Neutrophil (primary cell): ENCODE data around the gene TRPM2.

ENCODE experiments used
- H3K27ac ChIP-seq: fragments of 200-600 bp; sonication (generic); 2 replicates; pipeline ENCODE4 v1.5.1; 2016; ENCODE audit warnings: mild to moderate bottlenecking, moderate library complexity
- H3K27me3 ChIP-seq: fragments of 200-600 bp; sonication (generic); 2 replicates; pipeline ENCODE4 v1.6.0; 2016; ENCODE audit warnings: mild to moderate bottlenecking
- H3K36me3 ChIP-seq: fragments of 200-600 bp; sonication (generic); 2 replicates; pipeline ENCODE4 v1.5.1; 2017
- H3K4me1 ChIP-seq, 2 experiments: fragments of 200-600 bp in 1 of 2; sonication (generic) in 1 of 2; 1 replicate in 1 of 2; 2 replicates in 1 of 2; pipeline versions ENCODE4 v1.5.1 to v1.6.1; 2013 to 2016; ENCODE audit warnings: low read depth in 1 of 2, low read length in 1 of 2, mild to moderate bottlenecking in 1 of 2, moderate library complexity in 1 of 2; ENCODE audit not compliant: control insufficient read depth in 1 of 2, insufficient read depth in 1 of 2
- H3K4me3 ChIP-seq, 2 experiments: fragments of 200-600 bp in 1 of 2; sonication (generic) in 1 of 2; 1 replicate in 1 of 2; 2 replicates in 1 of 2; pipeline ENCODE4 v1.5.1; 2013 to 2016; ENCODE audit warnings: low read depth in 1 of 2, low read length in 1 of 2, mild to moderate bottlenecking in 1 of 2, moderate library complexity in 1 of 2
- H3K9me3 ChIP-seq: fragments of 200-600 bp; sonication (generic); 2 replicates; pipeline ENCODE4 v1.5.1; 2016
- TF ChIP-seq, protein P1 (sequence below): fragments of 200-600 bp; sonication (generic); IDR thresholded peaks from 2 replicates; pipeline ENCODE4 v1.5.1; 2016; ENCODE audit warnings: antibody characterized with exemption

TRPM2 gene

DNA sequence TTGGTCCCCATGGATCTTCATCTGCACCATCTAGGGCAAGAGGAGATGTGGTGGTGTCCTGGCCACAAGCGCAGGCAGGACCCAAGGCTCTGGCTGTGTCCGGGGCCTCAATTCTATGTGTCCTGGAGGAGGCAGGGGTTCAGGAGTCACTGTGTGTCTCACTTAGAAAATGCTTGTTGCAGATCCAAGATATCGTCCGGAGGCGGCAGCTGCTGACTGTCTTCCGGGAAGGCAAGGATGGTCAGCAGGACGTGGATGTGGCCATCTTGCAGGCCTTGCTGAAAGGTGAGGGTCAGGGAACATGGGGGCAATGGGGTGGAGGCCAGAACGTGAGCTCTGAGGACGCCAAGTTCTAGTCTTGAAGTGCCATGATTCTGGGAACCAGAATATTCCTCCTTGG is 29.1 kb downstream of the TRPM2 start:
- Histone ChIP-seq H3K36me3 (peaks cover 63% of the 10 kb centered on the region), H3K27me3 (no peaks in the 10 kb centered on the region), H3K4me1 (peaks cover 0 to 1% of the 10 kb centered on the region in 2 experiments), H3K27ac (peak overlapping the region; percentile 4), H3K4me3 (no peak overlapping the region), H3K9me3 (peaks cover 4% of the 10 kb centered on the region)
- TF ChIP-seq, protein P1, sequence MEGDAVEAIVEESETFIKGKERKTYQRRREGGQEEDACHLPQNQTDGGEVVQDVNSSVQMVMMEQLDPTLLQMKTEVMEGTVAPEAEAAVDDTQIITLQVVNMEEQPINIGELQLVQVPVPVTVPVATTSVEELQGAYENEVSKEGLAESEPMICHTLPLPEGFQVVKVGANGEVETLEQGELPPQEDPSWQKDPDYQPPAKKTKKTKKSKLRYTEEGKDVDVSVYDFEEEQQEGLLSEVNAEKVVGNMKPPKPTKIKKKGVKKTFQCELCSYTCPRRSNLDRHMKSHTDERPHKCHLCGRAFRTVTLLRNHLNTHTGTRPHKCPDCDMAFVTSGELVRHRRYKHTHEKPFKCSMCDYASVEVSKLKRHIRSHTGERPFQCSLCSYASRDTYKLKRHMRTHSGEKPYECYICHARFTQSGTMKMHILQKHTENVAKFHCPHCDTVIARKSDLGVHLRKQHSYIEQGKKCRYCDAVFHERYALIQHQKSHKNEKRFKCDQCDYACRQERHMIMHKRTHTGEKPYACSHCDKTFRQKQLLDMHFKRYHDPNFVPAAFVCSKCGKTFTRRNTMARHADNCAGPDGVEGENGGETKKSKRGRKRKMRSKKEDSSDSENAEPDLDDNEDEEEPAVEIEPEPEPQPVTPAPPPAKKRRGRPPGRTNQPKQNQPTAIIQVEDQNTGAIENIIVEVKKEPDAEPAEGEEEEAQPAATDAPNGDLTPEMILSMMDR = no peak

DNA sequence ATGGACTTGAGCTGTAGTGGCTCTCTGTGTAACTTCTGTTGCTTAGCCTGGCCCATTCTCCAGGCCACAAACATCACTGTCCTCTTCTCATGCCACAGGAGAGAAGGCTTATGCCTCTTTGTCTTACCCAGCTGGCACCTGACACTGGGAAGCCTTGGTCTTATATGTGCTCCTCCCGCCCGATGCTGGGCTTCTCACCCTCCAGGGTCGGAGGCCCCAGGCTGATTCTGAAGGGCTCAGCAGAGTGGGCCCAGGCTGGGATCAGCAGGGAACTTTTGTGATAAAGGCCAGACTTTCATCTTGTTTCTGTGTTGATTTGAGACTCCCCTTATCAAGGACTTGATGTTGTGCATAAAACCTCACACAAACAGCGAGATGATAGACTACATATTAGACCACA is 29.8 kb downstream of the TRPM2 start:
- no peak overlapping the region for H3K4me3 ChIP-seq
- TF ChIP-seq, protein P1 = no peak
- H3K4me1 ChIP-seq = peaks cover 4 to 7% of the 10 kb centered on the region in 2 experiments
- peaks cover 57% of the 10 kb centered on the region for H3K36me3 ChIP-seq
- peak overlapping the region; percentile 4 for H3K27ac ChIP-seq
- peaks cover 4% of the 10 kb centered on the region for H3K9me3 ChIP-seq
- H3K27me3 ChIP-seq = no peaks in the 10 kb centered on the region

DNA sequence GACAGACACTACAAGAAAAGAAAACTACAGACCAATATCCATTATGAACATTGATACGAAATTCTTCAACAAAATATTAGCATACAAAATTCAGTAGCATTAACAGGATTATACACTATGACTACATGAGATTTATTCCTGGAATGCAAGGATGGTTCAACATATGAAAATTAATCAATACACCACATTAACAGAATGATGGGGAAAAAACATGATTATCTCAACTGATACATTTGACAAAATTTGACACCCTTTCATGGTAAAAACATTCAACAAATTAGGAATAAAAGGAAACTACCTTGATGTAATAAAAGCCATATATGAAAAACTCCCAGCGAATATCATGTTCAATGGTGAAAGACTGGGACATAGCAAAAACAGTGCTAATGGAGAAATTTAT is 31.5 kb downstream of the TRPM2 start:
- no peak overlapping the region for H3K4me3 ChIP-seq
- H3K36me3 ChIP-seq = peaks cover 45% of the 10 kb centered on the region
- H3K9me3 ChIP-seq = peaks cover 4% of the 10 kb centered on the region
- TF ChIP-seq, protein P1 = no peak
- H3K4me1 ChIP-seq = peaks cover 7 to 8% of the 10 kb centered on the region in 2 experiments
- H3K27ac ChIP-seq = no peak overlapping the region
- no peaks in the 10 kb centered on the region for H3K27me3 ChIP-seq

DNA sequence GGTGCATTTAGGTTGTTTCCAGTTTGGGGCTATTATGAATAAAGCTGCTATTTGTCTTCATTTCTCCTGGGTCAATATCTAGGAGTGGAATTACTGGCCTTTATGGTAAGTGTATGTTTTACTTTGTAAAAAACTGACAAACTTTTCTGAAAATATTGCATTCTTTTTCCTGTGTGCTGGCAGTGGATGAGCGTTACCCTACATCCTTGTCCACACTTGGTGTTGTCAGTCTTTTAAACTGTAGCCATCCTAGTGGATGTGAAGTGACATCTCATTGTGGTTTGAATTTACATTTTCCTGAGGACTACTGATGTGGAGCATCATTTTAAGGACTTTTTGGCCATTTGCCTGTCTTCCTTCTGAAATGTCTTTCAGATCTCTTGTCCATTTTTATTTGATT is 35.9 kb downstream of the TRPM2 start:
- Histone ChIP-seq H3K4me1 (peaks cover 10 to 16% of the 10 kb centered on the region in 2 experiments), H3K27me3 (no peaks in the 10 kb centered on the region), H3K4me3 (no peak overlapping the region), H3K36me3 (peaks cover 42% of the 10 kb centered on the region), H3K27ac (peak overlapping the region; percentile 18), H3K9me3 (peaks cover 2% of the 10 kb centered on the region)
- TF ChIP-seq, protein P1 = no peak

DNA sequence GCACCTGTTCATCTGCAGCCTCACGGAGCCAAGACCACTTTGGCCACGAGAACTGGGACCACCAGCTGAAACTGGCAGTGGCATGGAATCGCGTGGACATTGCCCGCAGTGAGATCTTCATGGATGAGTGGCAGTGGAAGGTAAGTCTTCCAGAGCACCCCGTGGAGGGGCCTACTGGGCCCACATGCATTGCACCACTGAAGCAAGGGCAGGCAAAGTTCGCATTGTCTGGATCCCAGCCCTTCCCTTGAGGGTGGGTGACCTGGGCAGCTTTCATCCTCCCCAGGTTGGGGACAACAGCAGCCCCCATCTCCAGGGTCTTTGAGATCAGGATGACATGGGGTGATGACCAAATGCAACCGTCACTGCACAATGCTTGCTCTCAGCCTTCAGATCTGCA is 37.5 kb downstream of the TRPM2 start:
- Histone ChIP-seq H3K4me1 (peaks cover 10 to 16% of the 10 kb centered on the region in 2 experiments), H3K9me3 (no peaks in the 10 kb centered on the region), H3K27me3 (no peaks in the 10 kb centered on the region), H3K36me3 (peaks cover 52% of the 10 kb centered on the region), H3K4me3 (no peak overlapping the region), H3K27ac (no peak overlapping the region)
- TF ChIP-seq, protein P1 = no peak
